Measurements from ENCODE around the gene TMPRSS9. TPM values are rescaled to one million over a fixed set of nuclear protein-coding genes. Genes with fewer than 3 reads are reported as not detected.
"Not testable (repeated sequence)": the region's sequence is repeated elsewhere in the genome, so short reads cannot be mapped to it uniquely, and the experiment has no call there.

Gene TMPRSS9
- total and polyA plus RNA-seq, 11 donors, result 0.09 to 0.19 TPM; not detected in 9

DNA sequence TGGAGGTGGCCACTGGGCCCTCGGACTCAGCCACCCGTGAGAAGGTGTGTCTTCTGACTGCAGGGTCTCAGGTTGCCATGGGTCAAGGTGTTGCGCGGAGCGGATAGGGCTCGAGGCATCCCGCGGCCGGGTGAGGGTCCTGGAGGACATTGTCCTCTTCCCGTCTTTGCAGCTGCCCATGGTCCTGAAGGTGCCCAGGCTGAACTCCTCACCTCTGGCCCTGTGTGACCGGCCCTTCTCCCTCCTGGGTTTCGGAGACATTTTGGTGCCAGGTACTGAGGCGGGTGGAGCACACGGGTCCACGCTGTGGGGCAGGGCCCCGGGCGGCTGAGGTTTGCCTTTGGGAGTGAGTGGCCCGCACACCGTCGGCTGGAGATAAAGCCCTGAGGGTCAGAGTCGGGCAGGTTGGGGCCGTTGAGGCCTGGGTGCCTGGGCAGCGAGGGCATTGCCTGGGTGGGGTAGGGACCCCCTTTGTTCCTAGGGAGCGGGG is 15.6 kb upstream of the TMPRSS9 start:
- Histone ChIP-seq H3K4me1 (no peaks in the 10 kb centered on the region), H3K4me3 (no peak overlapping the region), H3K9me3 (no peaks in the 10 kb centered on the region), H3K27me3 (no peaks in the 10 kb centered on the region), H3K36me3 (peaks cover 0 to 55% (median 23%) of the 10 kb centered on the region in 9 donors), H3K27ac (no peak overlapping the region)
- intact Hi-C loops (cut with DNase I), result no loop called here
- no peak for TF ChIP-seq POLR2A (IDR thresholded peaks at IDR 0.05)
- TF ChIP-seq, protein P1, sequence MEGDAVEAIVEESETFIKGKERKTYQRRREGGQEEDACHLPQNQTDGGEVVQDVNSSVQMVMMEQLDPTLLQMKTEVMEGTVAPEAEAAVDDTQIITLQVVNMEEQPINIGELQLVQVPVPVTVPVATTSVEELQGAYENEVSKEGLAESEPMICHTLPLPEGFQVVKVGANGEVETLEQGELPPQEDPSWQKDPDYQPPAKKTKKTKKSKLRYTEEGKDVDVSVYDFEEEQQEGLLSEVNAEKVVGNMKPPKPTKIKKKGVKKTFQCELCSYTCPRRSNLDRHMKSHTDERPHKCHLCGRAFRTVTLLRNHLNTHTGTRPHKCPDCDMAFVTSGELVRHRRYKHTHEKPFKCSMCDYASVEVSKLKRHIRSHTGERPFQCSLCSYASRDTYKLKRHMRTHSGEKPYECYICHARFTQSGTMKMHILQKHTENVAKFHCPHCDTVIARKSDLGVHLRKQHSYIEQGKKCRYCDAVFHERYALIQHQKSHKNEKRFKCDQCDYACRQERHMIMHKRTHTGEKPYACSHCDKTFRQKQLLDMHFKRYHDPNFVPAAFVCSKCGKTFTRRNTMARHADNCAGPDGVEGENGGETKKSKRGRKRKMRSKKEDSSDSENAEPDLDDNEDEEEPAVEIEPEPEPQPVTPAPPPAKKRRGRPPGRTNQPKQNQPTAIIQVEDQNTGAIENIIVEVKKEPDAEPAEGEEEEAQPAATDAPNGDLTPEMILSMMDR (IDR thresholded peaks at IDR 0.05), result no peak
- WGBS, 4 donors, result 92 to 97% (median 96%) methylated on average over 18 to 24 of the region's 24 CpGs
- no peak for DNase-seq
- no peak for ATAC-seq

DNA sequence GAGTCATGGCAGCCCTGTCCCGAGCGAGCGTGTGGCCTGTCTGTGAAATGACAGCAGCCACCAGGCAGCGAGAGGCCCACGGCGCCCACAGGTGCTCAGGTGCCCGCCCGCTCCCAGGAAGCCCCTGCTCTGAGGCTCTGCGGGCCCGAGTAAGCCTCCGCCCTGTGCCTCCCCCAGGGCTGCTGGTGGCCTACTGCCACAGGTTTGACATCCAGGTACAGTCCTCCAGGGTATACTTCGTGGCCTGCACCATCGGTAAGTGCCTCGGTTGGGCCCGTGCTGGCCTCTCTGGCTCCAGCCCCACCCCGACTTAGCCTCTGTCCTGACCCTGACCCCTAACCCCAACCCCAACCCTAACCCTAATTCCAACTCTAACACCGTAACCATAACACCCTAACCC is 15.0 kb upstream of the TMPRSS9 start:
- ATAC-seq, result no peak
- Histone ChIP-seq H3K9me3 (no peaks in the 10 kb centered on the region), H3K4me3 (no peak overlapping the region), H3K4me1 (no peaks in the 10 kb centered on the region), H3K27ac (no peak overlapping the region), H3K27me3 (no peaks in the 10 kb centered on the region), H3K36me3 (peaks cover 0 to 49% (median 19%) of the 10 kb centered on the region in 9 donors)
- WGBS, 4 donors, result 95 to 98% (median 97%) methylated on average over 6 to 17 of the region's 17 CpGs
- intact Hi-C loops (cut with DNase I), result no loop called here
- DNase-seq, result no peak
- TF ChIP-seq, protein P1 (IDR thresholded peaks at IDR 0.05), result no peak
- no peak for TF ChIP-seq POLR2A (IDR thresholded peaks at IDR 0.05)

DNA sequence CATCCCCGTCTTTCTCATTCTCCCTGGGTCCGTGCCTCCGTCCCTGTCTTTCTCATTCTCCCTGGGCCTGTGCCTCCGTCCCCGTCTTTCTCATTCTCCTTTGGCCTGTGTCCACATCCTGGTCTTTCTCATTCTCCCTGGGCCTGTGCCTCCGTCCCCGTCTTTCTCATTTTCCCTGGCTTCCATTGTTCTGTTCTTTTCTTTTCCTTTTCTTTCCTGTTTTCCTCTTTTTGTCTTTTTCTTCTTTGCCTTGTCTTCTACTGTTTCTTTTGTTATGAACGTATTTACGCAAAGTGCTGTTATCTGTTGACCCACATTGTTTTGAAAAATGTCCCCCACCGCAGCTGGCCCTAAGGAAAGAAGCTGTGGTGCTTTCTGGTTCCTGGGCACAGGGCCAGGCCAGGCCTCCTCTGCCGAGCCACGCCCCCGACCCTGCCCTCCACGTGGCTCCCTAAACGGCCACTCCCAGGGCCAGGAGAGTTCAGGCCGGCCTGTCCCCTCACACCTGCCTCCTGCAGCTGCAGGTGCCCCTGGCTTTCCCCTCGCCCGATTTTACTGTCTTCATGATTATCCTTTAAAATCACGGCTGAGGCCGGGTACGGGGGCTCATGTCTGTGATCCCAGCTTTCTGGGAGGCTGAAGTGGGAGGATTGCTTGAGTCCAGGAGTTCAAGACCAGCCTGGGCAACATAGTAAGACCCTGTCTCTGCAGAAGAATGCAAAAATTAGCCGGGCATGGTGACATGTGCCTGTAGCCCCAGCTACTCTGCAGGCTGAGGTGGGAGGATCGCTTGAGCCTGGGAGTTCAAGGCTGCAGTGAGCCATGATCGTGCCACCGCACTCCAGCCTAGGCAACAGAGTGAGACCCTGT is 14.0 kb upstream of the TMPRSS9 start:
- DNase-seq (no peak), ATAC-seq (peak in 3 of 4 donors; percentile 51 to 57 (median 54))
- Histone ChIP-seq H3K36me3 (peaks cover 0 to 48% (median 14%) of the 10 kb centered on the region in 9 donors), H3K4me1 (no peaks in the 10 kb centered on the region), H3K27me3 (no peaks in the 10 kb centered on the region), H3K27ac (no peak overlapping the region), H3K4me3 (no peak overlapping the region), H3K9me3 (no peaks in the 10 kb centered on the region)
- intact Hi-C loops (cut with DNase I), result no loop called here
- WGBS, 4 donors, result 63 to 69% (median 67%) methylated on average over 25 of the region's 25 CpGs
- TF ChIP-seq POLR2A (IDR thresholded peaks at IDR 0.05), result no peak
- TF ChIP-seq, protein P1 (IDR thresholded peaks at IDR 0.05), result no peak

DNA sequence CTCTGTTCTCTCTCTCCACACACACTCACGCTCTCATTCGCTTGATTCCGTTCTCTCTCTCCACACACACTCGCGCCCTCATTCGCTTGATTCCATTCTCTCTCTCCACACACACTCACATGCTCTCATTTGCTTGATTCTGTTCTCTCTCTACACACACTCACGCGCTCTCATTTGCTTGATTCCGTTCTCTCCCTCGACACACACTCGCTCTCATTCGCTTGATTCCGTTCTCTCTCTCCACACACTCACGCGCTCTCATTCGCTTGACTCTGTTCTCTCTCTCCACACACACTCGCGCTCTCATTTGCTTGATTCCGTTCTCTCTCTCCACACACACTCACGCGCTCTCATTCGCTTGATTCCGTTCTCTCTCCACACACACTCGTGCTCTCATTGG is 10.2 kb upstream of the TMPRSS9 start:
- ATAC-seq; H3K4me3 ChIP-seq; H3K27ac ChIP-seq; intact Hi-C loops (cut with DNase I); H3K27me3 ChIP-seq; H3K9me3 ChIP-seq; DNase-seq; H3K4me1 ChIP-seq: not testable (repeated sequence)
- peaks cover 0 to 44% (median 17%) of the 10 kb centered on the region in 9 donors for H3K36me3 ChIP-seq
- WGBS, 4 donors, result 92 to 95% (median 94%) methylated on average over 24 of the region's 24 CpGs

Measured in heart left ventricle (tissue), 16 donors.